Stimulated activated naive CD8-positive, alpha-beta T cell treated with anti-CD3 and anti-CD28 coated beads, Interleukin-15, Interleukin-2, amounts not matched to agents 100 U/mL and 50 U/mL, for 24 hours (primary cell): ENCODE measurements around the gene HNRNPA2B1.
"Not testable (repeated sequence)": the region's sequence is repeated elsewhere in the genome, so short reads cannot be mapped to it uniquely, and the experiment has no call there.

Source experiments
- ATAC-seq: fragments of 150-1000 bp; cut with Tn5 transposase; one replicate; pipeline ENCODE4 v1.10.0; 2021
- DNase-seq: peaks from one replicate; pipeline ENCODE4 v3.0.0; 2021

The HNRNPA2B1 gene

DNA sequence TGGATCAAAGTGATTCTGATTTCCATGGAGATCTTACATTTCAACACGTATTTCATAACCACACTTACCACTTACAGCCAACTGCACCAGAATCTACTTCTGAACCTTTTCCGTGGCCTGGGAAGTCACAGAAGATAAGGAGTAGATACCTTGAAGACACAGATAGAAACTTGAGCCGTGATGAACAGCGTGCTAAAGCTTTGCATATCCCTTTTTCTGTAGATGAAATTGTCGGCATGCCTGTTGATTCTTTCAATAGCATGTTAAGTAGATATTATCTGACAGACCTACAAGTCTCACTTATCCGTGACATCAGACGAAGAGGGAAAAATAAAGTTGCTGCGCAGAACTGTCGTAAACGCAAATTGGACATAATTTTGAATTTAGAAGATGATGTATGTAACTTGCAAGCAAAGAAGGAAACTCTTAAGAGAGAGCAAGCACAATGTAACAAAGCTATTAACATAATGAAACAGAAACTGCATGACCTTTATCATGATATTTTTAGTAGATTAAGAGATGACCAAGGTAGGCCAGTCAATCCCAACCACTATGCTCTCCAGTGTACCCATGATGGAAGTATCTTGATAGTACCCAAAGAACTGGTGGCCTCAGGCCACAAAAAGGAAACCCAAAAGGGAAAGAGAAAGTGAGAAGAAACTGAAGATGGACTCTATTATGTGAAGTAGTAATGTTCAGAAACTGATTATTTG lies 15.3 kb downstream of the HNRNPA2B1 start:
- DNase-seq (no peak), ATAC-seq (peak; percentile 46)

DNA sequence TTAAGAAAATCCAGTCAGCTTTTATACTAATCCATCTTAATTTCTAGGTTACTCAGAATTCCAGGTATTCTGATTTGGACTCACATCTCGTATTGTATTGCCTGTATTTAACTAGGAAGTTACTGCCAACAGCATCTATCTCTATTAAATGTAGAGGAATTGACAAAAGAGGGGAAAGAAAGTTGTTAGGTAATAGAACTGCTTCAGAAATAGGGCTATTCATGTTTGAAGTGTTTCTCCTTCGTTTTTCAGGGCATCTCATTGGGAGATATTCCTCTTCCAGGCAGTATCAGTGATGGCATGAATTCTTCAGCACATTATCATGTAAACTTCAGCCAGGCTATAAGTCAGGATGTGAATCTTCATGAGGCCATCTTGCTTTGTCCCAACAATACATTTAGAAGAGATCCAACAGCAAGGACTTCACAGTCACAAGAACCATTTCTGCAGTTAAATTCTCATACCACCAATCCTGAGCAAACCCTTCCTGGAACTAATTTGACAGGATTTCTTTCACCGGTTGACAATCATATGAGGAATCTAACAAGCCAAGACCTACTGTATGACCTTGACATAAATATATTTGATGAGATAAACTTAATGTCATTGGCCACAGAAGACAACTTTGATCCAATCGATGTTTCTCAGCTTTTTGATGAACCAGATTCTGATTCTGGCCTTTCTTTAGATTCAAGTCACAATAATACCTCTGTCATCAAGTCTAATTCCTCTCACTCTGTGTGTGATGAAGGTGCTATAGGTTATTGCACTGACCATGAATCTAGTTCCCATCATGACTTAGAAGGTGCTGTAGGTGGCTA lies 16.1 kb downstream of the HNRNPA2B1 start:
- DNase-seq, ATAC-seq: not testable (repeated sequence)

DNA sequence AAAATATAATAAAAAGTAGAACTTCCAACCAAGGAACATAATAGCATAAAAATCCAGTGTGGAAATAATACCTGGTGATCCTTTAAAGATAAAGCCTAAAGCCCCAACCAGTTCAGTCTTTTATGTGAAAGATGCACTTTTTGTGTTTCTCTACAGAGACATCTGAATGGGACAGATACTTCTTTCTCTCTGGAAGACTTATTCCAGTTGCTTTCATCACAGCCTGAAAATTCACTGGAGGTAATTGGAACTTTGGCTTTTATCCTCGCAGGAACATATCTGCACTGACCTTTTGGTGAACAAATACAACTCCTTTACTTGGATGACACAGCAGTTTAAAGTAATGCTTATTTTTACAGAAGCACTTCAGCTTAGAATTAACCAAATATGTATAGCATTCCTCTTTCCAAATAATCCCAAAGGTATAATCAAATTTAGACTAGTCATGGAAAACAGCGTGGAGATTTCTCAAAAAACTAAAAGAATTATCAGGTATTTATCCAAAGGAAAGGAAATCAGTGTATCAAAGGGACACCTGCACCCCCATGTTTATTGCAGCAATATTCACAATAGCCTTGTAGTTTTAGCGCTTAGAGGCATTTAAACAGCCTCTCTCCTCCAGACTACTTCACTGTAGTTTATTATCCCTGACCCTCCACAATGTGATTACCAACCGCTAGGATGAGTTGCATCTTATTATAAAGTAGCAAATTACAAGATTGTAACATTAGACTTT lies 16.8 kb downstream of the HNRNPA2B1 start:
- ATAC-seq (no peak), DNase-seq (no peak)

DNA sequence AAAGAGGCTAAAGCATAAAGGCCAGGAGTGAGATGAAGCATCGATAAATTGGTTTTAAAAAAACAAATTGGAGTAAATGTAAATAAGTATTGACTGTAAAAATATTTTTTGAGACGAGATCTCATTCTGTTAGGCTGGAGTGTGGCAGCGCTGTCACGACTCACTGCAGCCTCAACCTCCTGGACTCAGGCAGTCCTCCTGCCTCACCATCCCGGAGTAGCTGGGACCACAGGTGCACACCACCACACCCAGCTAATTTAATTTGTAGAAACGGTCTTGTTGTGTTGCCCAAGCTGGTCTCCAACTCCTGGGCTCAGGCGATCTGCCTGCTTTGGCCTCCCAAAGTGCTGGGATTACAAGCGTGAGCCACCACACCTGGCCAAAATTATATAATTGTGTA lies 17.8 kb downstream of the HNRNPA2B1 start:
- no peak for ATAC-seq
- no peak for DNase-seq

DNA sequence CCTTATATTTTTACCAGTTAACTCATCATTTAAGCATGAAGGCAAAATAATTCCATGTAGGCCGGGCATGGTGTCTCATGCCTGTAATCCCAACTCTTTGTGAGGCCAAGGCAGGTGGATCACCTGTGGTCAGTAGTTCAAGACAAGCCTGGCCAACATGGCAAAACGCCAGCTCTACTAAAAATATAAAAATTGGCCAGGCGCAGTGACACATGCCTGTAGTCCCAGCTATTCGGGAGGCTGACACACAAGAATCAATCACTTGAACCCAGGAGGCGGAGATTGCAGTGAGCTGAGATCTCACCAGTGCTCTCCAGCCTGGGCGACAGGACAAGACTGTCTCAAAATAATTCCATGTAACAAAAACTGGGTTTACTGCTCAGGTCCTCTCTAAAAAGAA lies 18.3 kb downstream of the HNRNPA2B1 start:
- no peak for DNase-seq
- ATAC-seq = no peak

DNA sequence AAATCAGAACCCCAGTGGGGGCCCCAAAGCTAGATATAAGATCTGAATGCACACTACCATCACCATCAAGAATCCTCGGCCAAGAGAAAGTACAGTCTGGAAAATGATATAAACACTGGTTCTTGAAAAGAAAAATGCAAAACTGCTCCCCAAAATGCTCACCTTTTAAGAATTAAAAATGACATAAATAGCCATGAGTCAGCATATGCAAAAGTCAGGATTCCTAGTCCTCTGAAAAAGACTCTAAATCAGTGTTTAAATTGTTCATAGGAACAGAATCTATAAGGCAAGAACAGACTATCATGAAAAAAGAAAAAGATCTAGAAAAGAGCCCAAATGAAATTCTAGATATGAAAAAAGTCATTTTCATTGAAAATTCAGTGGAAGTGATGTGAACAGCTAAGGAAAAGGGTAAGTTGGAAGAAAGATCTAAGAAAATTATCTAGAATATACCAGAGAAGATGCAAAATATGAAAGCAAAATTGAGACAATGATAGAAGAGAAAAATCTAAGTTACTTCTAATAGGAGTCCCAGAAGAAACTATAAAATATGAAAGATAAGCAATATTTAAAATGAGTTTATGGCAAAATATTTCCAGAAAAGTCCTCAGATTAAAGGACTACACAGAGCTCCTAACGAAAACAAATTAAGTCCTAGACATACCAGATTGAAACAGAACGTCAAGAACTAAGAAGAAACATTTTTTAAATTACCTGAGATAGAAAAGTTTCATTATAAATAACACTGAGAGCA lies 18.9 kb downstream of the HNRNPA2B1 start:
- DNase-seq = no peak
- no peak for ATAC-seq

DNA sequence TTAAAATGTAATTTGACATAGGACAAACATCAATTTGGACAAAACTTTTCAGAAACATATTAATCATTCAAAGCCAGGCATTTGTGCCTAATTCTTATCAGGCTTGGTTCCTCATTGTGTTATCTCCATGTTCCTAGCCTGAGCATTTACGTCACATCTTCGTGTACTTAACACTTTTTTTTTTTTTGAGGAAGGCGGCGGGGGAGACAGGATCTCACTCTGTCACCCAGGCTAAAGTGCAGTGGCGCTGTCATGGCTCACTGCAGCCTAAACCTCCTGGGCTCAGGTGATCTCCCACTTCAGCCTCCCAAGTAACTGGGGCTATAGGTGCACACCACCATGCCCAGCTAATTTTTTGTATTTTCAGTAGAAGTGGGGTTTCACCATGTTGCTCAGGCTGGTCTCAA lies 19.8 kb downstream of the HNRNPA2B1 start:
- no peak for ATAC-seq
- DNase-seq = no peak

DNA sequence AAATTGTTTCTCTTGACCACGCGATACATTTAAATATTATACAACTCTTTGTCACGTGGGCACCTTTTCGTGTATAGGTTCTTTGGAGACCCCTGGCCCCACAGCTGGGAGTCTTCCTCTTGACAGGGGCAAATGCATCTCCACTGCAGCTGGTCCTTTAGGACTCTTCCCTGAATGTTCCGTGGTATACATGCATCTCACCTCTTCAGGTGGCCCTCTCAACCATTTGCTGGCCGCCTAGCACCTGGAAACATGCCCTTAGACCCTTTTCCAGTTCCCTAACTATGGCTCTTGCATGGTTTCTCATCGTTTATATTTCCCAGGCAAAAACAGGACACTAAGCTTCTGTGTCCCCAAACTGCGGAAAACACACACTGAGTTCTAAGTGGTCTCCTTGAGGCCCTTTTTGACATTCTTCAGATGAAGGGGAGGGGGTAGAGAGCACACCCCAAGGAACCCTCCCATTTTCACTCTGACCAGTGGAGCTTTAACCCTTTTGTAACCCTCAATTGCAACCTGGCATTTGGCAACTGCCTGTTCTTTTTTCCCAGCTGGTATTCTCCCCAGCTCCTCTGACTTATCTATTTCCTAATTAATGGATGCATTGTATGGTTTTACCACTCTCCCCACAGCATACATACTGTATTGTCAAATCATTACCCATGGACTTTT lies 20.6 kb downstream of the HNRNPA2B1 start:
- ATAC-seq (no peak), DNase-seq (no peak)

DNA sequence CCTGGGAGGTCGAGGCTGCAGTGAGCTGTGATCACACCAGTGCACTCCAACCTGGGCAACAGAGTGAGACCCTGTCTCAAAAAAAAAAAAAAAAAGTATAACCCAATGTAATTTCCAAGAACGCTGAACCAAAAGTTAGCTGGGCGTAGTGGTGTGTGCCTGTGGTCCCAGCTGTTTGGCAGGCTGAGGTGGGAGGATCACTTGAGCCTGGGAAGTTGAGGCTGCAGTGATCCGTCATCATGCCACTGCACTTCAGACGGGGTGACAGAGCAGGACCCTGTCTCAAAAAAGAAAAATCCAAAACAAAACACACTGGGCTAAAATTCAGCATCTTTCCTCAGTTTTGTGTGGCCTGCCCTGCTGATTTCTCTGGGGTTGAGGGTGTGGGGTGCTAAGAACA lies 21.1 kb downstream of the HNRNPA2B1 start:
- ATAC-seq = no peak
- DNase-seq = no peak

DNA sequence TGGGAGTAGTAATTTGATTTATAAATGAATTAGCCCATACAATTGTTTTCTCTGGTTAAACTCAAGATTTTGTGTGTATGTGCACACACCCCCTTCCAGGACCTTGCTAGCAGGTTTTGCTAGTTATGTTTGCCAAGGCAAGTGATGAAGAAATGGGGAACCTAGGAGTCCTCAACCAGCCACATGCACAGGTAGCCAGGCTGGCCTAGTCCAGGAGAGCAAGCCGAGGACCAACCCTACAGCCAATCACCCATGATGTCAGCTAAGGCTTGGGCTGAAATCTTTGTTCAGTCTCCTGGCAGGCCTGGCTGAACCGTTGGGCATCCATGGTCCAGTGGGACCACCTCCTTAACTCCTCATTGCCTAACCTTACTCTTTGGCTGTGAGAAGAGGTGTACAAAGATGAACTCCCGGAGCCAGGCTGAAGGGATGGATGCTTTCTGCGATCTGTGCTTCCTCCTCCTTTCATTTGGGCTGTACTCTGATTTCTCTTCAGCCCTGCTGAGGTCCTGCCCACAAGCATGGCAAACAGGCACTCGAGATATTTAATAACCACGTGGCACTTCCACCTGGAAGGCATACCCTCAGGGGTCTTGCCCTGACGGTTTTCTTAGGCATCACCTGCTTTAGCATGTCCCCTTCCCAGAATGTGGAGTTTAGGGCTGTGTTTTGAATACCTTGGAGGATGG lies 22.1 kb downstream of the HNRNPA2B1 start:
- ATAC-seq = no peak
- no peak for DNase-seq

DNA sequence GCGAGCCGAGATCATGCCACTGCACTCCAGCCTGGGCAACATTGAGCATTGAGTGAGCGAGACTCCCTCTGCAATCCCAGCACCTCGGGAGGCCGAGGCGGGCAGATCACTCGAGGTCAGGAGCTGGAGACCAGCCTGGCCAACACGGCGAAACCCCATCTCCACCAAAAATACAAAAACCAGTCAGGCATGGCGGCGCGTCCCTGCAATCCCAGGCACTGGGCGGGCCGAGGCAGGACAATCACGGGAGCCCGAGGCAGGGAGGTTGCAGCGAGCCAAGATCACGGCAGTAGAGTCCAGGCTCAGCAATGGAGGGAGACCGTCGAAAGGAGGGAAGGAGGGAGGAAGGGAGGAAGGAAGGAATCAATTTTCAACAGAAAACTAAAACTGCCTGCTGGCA lies 23.3 kb downstream of the HNRNPA2B1 start:
- not testable (repeated sequence) for ATAC-seq, DNase-seq

DNA sequence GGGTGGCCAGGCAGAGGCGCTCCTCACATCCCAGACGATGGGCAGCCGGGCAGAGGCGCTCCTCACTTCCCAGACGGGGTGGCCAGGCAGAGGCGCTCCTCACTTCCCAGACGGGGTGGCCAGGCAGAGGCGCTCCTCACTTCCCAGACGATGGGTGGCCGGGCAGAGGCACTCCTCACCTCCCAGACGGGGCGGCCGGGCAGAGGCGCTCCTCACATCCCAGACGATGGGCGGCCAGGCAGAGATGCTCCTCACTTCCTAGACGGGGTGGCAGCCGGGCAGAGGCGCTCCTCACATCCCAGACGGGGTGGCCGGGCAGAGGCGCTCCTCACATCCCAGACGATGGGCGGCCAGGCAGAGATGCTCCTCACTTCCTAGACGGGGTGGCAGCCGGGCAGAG lies 23.9 kb downstream of the HNRNPA2B1 start:
- not testable (repeated sequence) for DNase-seq, ATAC-seq

DNA sequence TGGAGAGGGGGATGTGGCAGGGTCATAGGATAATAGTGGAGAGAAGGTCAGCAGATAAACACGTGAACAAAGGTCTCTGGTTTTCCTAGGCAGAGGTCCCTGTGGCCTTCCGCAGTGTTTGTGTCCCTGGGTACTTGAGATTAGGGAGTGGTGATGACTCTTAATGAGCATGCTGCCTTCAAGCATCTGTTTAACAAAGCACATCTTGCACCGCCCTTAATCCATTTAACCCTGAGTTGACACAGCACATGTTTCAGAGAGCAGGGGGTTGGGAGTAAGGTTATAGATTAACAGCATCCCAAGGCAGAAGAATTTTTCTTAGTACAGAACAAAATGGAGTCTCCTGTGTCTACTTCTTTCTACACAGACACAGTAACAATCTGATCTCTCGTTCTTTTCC lies 24.6 kb downstream of the HNRNPA2B1 start:
- not testable (repeated sequence) for ATAC-seq, DNase-seq

DNA sequence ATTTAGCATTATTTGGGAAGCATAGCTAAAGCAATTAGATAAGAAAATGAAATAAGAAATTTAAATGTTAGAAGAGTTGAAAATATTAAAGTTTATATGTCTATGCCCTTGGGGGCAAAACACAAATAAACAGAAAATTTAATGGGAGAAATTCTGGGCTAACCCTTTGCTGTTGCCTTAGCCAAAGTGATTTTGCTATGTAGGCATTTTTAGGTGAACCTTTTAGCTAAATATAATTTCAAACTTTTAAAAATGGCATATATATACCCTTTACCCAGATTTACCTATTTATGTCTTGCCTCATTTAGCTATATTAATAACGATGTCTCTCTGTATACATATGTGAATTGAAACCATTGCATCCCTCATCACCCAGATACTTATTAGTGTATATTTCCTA lies 28.5 kb downstream of the HNRNPA2B1 start:
- DNase-seq (no peak), ATAC-seq (no peak)

DNA sequence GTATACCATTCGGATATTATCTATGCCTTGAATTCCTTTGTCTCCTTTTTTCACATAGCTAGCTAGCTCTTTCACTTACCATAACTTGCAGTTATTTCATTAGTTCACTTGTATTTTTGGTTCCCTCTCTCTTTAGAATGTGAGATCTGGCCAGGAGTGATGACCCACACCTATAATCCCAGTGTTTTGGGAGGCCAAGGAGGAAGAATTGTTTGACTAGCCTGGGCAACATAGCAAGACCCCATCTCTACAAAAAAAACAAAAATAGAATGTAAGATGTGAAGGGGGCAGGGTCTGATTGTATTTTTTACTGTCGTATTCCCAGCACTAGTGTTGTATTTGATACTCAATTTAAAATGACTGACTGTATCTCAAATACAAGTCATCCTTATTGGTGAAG lies 28.9 kb downstream of the HNRNPA2B1 start:
- ATAC-seq (no peak), DNase-seq (no peak)

DNA sequence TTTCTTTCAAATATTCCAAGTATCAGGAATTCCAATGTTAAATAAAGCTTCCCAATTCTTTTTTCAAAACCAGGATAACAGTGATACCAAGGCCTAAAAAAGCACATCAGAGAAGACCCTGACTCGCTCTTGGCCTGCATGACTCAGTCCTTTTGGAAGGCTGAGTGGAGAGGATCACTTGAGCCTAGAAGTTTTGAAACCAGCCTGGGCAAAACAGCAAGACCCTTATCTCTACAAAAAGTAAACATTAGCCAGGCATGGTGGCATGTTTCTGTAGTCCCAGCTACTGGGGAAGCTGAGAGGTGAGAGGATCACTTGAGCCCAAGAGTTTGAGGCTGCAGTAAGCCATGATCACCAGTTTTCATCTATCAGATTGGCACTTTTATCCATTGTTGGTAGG lies 29.9 kb downstream of the HNRNPA2B1 start:
- no peak for ATAC-seq

DNA sequence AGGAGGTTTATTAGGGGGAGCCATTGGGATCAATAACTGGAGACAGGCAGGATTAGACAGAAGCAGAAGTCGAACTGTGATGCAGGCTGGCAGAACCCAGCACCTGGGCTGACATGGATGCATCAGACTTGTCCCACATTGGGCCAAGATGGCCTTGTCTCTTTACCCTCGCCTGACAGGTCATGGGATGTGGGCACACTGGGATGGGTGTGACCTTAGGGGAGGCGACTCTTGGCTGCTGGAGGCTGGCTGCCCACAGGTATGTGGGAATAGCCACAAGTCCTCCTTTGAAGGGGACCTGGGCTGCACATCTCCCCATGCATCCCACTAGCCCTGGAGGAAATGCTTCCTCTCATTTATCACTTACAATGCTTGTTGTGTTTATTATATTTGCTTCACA lies 31.3 kb downstream of the HNRNPA2B1 start:
- DNase-seq (no peak), ATAC-seq (no peak)

More for the DNA sequence above, 29.9 kb downstream of the HNRNPA2B1 start:
- DNase-seq = no peak

DNA sequence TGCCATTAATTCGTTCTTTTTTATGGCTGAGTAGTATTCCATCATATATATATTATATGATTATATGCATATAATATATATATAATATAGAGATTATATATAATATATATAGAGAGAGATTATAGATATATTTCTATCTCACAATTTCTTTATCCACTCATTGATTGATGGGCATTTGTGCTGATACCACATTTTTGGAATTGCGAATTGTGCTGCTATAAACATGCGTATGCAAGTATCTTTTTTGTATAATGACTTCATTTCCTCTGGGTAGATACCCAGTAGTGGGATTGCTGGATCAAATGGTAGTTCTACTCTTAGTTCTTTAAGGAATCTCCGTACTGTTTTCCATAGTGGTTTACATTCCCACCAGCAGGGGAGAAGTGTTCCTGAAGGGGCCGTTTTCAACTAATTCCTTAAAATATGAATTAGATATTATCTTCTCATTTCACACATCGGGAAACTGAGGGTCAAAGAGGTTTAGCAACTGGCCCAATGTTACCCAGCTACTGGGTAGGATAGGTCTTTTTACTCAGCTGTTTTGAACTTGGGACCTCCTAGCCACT lies 32.0 kb downstream of the HNRNPA2B1 start:
- ATAC-seq (no peak), DNase-seq (no peak)

DNA sequence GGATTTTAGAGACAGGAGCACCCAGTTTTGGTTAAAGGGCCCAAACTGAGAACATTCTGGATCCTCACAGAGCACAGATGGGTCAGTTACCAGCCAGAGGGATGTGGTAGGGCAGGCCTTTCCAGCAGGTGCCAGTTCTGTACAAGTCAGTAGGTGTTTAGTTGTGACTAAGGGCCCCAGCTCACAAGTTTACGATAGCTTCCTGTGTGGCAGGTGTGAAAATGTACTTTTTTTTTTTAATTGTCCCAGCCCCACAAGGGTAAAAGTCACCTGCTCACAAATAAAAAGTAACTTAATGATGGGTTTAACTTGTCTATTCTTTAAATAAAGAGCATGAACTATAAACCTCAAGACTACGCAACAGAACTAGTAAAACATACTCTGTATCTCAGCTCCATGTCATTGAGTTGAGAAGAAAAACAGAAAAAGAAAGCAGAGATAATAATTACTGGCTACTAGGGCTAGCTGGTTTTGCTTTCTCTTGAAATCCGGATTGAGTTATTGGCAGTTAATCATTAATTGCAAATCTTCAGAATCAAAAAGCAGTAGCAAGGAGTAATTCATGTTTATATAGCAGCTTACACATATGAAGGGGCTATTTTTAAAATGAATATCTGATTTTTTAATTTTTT lies 33.1 kb downstream of the HNRNPA2B1 start:
- ATAC-seq (peak; percentile 55), DNase-seq (no peak)

DNA sequence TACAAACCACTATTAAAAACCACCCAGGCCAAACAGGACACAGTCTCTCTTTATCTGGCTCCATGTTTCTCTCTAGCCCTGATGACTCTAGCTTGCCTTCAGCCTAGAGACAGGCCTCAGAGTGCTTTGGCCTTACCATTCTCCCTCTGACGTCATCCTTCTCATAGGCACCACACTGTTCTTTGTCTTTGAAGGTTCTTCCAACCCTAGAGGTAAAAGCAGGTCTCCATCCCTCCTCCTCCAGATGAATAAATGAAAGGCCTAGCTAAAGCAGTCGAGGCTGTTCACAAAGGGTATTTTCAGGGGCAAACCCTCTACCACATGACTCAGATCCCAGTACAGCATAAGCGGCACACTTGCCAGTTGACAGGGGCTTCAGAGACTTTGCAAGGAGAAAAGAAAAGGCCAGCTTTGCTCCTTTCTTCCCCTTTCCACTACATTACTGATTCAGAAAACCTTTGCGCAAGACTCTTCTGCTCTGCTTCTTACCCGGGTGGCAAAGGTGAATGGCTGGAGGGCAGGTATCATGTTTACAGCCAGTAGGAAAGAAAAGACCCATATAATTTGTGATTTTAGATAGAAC lies 33.8 kb downstream of the HNRNPA2B1 start:
- ATAC-seq (peak; percentile 96), DNase-seq (peak; percentile 41)
